ENCODE measurements around the gene RBP3. TPM values are rescaled to one million over a fixed set of nuclear protein-coding genes. Genes with fewer than 3 reads are reported as not detected.

RBP3 gene
- total and polyA plus RNA-seq, 8 donors: not detected

DNA sequence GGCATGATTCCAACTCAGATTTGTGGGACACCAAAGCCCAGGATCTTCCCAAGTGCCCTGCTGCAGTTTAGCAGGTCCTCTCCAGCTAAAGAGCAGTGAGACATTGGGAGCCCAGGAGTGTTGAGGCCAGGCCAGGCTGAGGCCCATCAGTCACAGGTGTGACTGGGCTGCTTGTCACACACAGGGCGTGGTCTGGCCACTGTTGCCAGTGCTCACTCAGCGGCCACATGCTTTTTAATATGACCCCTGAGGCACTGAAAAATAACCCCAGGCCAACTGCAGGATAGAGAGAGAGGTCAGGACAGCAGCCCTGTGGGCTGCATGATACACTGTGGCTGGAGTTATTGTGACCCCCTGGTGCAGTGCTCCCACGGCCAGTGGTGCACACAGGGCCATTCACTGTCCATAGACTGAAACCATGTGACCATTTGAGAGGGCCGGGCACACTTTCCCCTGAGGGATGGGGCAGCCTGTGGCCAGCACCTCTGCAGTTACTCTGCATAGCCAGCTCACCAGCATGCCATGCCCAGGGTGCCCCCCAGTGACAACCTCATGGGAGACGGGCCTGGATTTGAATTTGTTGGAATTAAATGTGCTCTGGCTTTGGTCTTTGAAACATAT, 21.7 kb upstream of the RBP3 start:
- peak in 1 of 2 donors; percentile 26 for DNase-seq
- intact Hi-C loops (cut with DNase I; ENCODE audit: low total_unique reads): no loop called here

DNA sequence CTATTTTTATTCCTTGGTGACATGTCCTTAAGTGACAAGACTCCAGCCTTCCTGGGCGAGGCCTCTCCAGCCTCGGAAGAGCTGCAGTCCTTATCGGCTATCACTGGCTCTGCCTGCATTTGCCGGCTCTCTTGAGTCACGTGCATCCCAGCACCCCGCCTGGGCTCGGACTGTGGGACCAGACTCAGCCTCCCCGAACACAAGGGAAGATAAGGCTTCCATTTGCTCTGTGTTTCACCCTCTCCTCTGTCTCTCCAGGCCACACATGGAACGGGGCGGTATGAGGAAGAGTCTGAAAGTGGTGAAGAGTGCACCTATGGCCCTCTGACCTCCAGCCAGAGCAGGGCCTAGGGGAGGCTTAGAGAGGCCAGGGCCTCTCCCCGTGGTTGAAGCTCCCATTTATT, 21.2 kb upstream of the RBP3 start:
- Histone ChIP-seq H3K36me3 (no peaks in the 10 kb centered on the region), H3K4me3 (no peak overlapping the region), H3K9me3 (no peaks in the 10 kb centered on the region), H3K27ac (no peak overlapping the region), H3K4me1 (no peaks in the 10 kb centered on the region), H3K27me3 (peaks cover 0 to 17% (median 6%) of the 10 kb centered on the region in 3 donors)
- 67 to 82% (median 78%) methylated on average over 11 of the region's 11 CpGs for WGBS, 5 donors
- TF ChIP-seq EP300 (IDR thresholded peaks at IDR 0.05) (no peak), CTCF (IDR thresholded peaks at IDR 0.05) (no peak), POLR2AphosphoS5 (IDR thresholded peaks at IDR 0.05) (no peak), POLR2A (IDR thresholded peaks at IDR 0.05) (no peak)
- DNase-seq: peak in 1 of 2 donors; percentile 9
- intact Hi-C loops (cut with DNase I; ENCODE audit: low total_unique reads): no loop called here

More for the DNA sequence above, 21.7 kb upstream of the RBP3 start:
- WGBS, 5 donors: 58 to 92% (median 65%) methylated on average over 1 to 5 of the region's 5 CpGs
- no peaks in the 10 kb centered on the region for H3K9me3 ChIP-seq
- TF ChIP-seq POLR2A (IDR thresholded peaks at IDR 0.05) (no peak), CTCF (IDR thresholded peaks at IDR 0.05) (no peak), EP300 (IDR thresholded peaks at IDR 0.05) (no peak), POLR2AphosphoS5 (IDR thresholded peaks at IDR 0.05) (no peak)
- no peak overlapping the region for H3K4me3 ChIP-seq
- no peak overlapping the region for H3K27ac ChIP-seq
- no peaks in the 10 kb centered on the region for H3K36me3 ChIP-seq
- no peaks in the 10 kb centered on the region for H3K4me1 ChIP-seq
- peaks cover 0 to 22% (median 6%) of the 10 kb centered on the region in 3 donors for H3K27me3 ChIP-seq

DNA sequence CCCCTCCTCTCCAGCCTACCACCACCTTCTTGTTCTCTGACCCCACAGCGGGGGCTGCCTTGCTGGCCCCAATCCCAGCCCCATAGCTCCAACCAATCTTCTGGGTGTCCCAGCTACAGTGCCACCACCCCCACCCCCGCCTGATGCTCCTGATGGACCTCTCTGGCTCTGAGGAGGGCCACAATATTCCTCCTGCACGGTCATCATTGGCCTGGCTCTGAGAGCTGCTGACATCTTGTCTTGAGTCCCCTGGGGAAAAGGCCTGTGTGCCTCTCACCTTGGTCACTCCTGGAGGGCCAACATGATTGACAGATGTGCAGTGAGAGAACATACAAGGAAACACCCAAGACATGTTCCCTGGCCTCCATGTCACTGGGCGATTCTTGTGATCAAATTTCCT, 18.3 kb upstream of the RBP3 start:
- Histone ChIP-seq H3K4me3 (no peak overlapping the region), H3K4me1 (no peaks in the 10 kb centered on the region), H3K9me3 (no peaks in the 10 kb centered on the region), H3K27ac (no peak overlapping the region), H3K36me3 (no peaks in the 10 kb centered on the region), H3K27me3 (peaks cover 0 to 17% (median 0%) of the 10 kb centered on the region in 3 donors)
- WGBS, 5 donors: 87 to 94% (median 93%) methylated on average over 3 to 4 of the region's 4 CpGs
- intact Hi-C loops (cut with DNase I; ENCODE audit: low total_unique reads): no loop called here
- no peak for DNase-seq
- no peak for TF ChIP-seq EP300 (IDR thresholded peaks at IDR 0.05)

GRCh38 chr10:47330366-47330765, 17.8 kb upstream of the RBP3 start:
- Histone ChIP-seq H3K36me3 (no peaks in the 10 kb centered on the region), H3K27ac (no peak overlapping the region), H3K9me3 (no peaks in the 10 kb centered on the region), H3K4me1 (no peaks in the 10 kb centered on the region), H3K27me3 (peaks cover 0 to 14% (median 0%) of the 10 kb centered on the region in 3 donors), H3K4me3 (no peak overlapping the region)
- WGBS, 5 donors: 77 to 100% (median 91%) methylated on average over 1 to 3 of the region's 3 CpGs
- DNase-seq: peak in 1 of 2 donors; percentile 7
- TF ChIP-seq CTCF (IDR thresholded peaks at IDR 0.05): no peak
- TF ChIP-seq EP300 (IDR thresholded peaks at IDR 0.05): no peak
- no peak for TF ChIP-seq POLR2A (IDR thresholded peaks at IDR 0.05)
- TF ChIP-seq POLR2AphosphoS5 (IDR thresholded peaks at IDR 0.05): no peak
- intact Hi-C loops (cut with DNase I; ENCODE audit: low total_unique reads): no loop called here

DNA sequence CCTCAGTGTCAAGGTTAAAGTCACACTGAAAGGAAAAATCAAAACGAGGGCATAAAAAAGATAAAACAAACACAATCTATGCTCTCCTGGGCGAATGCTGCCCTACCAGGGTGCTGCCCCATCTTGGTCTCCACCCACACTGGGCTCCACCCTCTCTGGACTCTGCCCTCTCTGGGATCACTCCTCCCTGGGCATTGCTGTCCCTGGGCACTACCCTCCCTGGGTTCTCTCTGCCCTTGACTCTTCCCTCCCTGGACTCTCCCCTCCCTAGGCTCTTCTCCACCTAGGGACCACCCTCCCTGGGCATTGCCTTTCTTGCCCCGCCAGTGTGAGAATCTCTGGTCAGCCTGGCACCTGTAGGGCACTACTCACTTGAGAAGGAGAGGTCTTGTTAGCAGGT, 17.4 kb upstream of the RBP3 start:
- WGBS, 5 donors: 44 to 62% (median 51%) methylated on average over 3 of the region's 3 CpGs
- no peak overlapping the region for H3K27ac ChIP-seq
- H3K27me3 ChIP-seq: peaks cover 0 to 11% (median 0%) of the 10 kb centered on the region in 3 donors
- H3K4me1 ChIP-seq: no peaks in the 10 kb centered on the region
- DNase-seq: peak; percentile 53 to 56
- no peaks in the 10 kb centered on the region for H3K36me3 ChIP-seq
- H3K4me3 ChIP-seq: no peak overlapping the region
- H3K9me3 ChIP-seq: no peaks in the 10 kb centered on the region
- TF ChIP-seq POLR2AphosphoS5 (IDR thresholded peaks at IDR 0.05) (no peak), CTCF (IDR thresholded peaks at IDR 0.05) (no peak), EP300 (IDR thresholded peaks at IDR 0.05) (no peak), POLR2A (IDR thresholded peaks at IDR 0.05) (no peak)
- intact Hi-C loops (cut with DNase I; ENCODE audit: low total_unique reads): no loop called here

Data from stomach (tissue), 9 donors.